Tibial nerve (tissue), 4 donors: ENCODE results near the gene RRAS2. TPM values are rescaled to one million over a fixed set of nuclear protein-coding genes. Genes with fewer than 3 reads are reported as not detected.

ENCODE experiments used
- DNase-seq, 2 donors: peaks; one replicate each; pipeline ENCODE4 v3.0.0-alpha.2; 2019; ENCODE audit warnings: low spot score in 2 of 2
- H3K27ac ChIP-seq, 4 donors: fragments of 200-600 bp; sonication (generic) in 3 of 4; one replicate each; pipeline ENCODE4 v1.5.1; 2017 to 2019; ENCODE audit warnings: mild to moderate bottlenecking in 1 of 4
- H3K27me3 ChIP-seq, 2 donors: fragments of 200-600 bp; sonication (generic) in 1 of 2; one replicate each; pipeline versions ENCODE4 v1.5.1 to v1.6.0; 2017 to 2019
- H3K36me3 ChIP-seq, 3 donors: fragments of 200-600 bp; sonication (generic); one replicate each; pipeline ENCODE4 v1.5.1; 2018 to 2019
- H3K4me1 ChIP-seq, 4 donors: fragments of 200-600 bp; sonication (generic) in 3 of 4; one replicate each; pipeline ENCODE4 v1.5.1; 2017 to 2019
- H3K4me3 ChIP-seq, 4 donors: fragments of 200-600 bp; sonication (generic) in 3 of 4; one replicate each; pipeline ENCODE4 v1.5.1; 2017 to 2019; ENCODE audit warnings: mild to moderate bottlenecking in 1 of 4, moderate library complexity in 1 of 4
- H3K9me3 ChIP-seq, 4 donors: fragments of 200-600 bp; sonication (generic) in 3 of 4; one replicate each; pipeline ENCODE4 v1.5.1; 2017 to 2019
- CTCF ChIP-seq, 5 experiments: fragments of 200-600 bp in 3 of 5; fragments of 450-650 bp in 2 of 5; sonication (generic) in 3 of 5; IDR thresholded peaks; one replicate each; pipeline ENCODE4 v1.5.1; 2016 to 2019; ENCODE audit warnings: antibody characterized with exemption in 5 of 5, mild to moderate bottlenecking in 3 of 5, moderate library complexity in 2 of 5
- EP300 ChIP-seq, 2 donors: sonication (generic); formaldehyde crosslinking; IDR thresholded peaks; one replicate each; pipeline ENCODE4 v1.6.1; 2017; ENCODE audit warnings: antibody characterized with exemption in 2 of 2, mild to moderate bottlenecking in 1 of 2
- POLR2A ChIP-seq, 2 donors: fragments of 450-650 bp; IDR thresholded peaks; one replicate each; pipeline ENCODE4 v1.6.1; 2017; ENCODE audit warnings: antibody characterized with exemption in 2 of 2, mild to moderate bottlenecking in 2 of 2, moderate library complexity in 2 of 2
- WGBS, 2 donors: methylation state at CpG; one replicate each; pipeline ENCODE4 v1.1.5; 2018; 5-methylcytosine and 5-hydroxymethylcytosine counted together
- total RNA-seq, 4 donors: library from RNA; depleted of rRNA; stranded (reverse); fragments of >200 nt; gene quantifications; one replicate each; pipeline ENCODE4 v1.1.0, GENCODE V29; 2016

RRAS2 gene
- total RNA-seq, 4 donors from 2014 or later = 43.2 to 64.0 (median 46.8) TPM

GRCh38 chr11:14380125-14380936 lies 21.3 kb upstream of the RRAS2 start:
- no peaks in the 10 kb centered on the region for H3K27me3 ChIP-seq
- H3K27ac ChIP-seq = peak overlapping the region in 1 of 4 donors; percentile 62
- 81 to 84% methylated on average over 14 of the region's 14 CpGs for WGBS, 2 donors

GRCh38 chr11:14378171-14378570 lies 19.2 kb upstream of the RRAS2 start:
- Histone ChIP-seq H3K36me3 (no peaks in the 10 kb centered on the region), H3K4me1 (peaks cover 0 to 17% (median 2%) of the 10 kb centered on the region in 4 donors), H3K27me3 (no peaks in the 10 kb centered on the region), H3K27ac (no peak overlapping the region), H3K4me3 (no peak overlapping the region), H3K9me3 (no peaks in the 10 kb centered on the region)
- TF ChIP-seq CTCF (IDR thresholded peaks at IDR 0.05) = no peak
- no peak for TF ChIP-seq EP300 (IDR thresholded peaks at IDR 0.05)
- no peak for TF ChIP-seq POLR2A (IDR thresholded peaks at IDR 0.05)
- no peak for DNase-seq

More at GRCh38 chr11:14380125-14380936, 21.3 kb upstream of the RRAS2 start:
- Histone ChIP-seq H3K9me3 (no peaks in the 10 kb centered on the region), H3K4me3 (peak overlapping the region; percentile 36 to 63 (median 59)), H3K4me1 (peaks cover 0 to 7% (median 2%) of the 10 kb centered on the region in 4 donors), H3K36me3 (no peaks in the 10 kb centered on the region)
- DNase-seq = no peak
- TF ChIP-seq CTCF (IDR thresholded peaks at IDR 0.05) = no peak
- TF ChIP-seq EP300 (IDR thresholded peaks at IDR 0.05) = no peak
- no peak for TF ChIP-seq POLR2A (IDR thresholded peaks at IDR 0.05)

GRCh38 chr11:14376920-14377319 lies 17.9 kb upstream of the RRAS2 start:
- TF ChIP-seq CTCF (IDR thresholded peaks at IDR 0.05) (no peak), EP300 (IDR thresholded peaks at IDR 0.05) (no peak)
- Histone ChIP-seq H3K4me1 (peaks cover 0 to 16% (median 2%) of the 10 kb centered on the region in 4 donors), H3K36me3 (no peaks in the 10 kb centered on the region), H3K9me3 (no peaks in the 10 kb centered on the region), H3K27ac (no peak overlapping the region), H3K27me3 (no peaks in the 10 kb centered on the region), H3K4me3 (no peak overlapping the region)
- DNase-seq = no peak
- 60 to 65% methylated on average over 2 of the region's 2 CpGs for WGBS, 2 donors

GRCh38 chr11:14374922-14375830 lies 16.2 kb upstream of the RRAS2 start:
- Histone ChIP-seq H3K27ac (peak overlapping the region in 2 of 4 donors; percentile 14 to 21), H3K4me1 (peaks cover 0 to 10% (median 0%) of the 10 kb centered on the region in 4 donors), H3K9me3 (no peaks in the 10 kb centered on the region), H3K36me3 (no peaks in the 10 kb centered on the region), H3K4me3 (no peak overlapping the region), H3K27me3 (no peaks in the 10 kb centered on the region)
- DNase-seq = no peak
- WGBS, 2 donors = 60 to 84% methylated on average over 4 of the region's 4 CpGs
- TF ChIP-seq EP300 (IDR thresholded peaks at IDR 0.05) (no peak), CTCF (IDR thresholded peaks at IDR 0.05) (no peak), POLR2A (IDR thresholded peaks at IDR 0.05) (no peak)
